Activated naive CD4-positive, alpha-beta T cell (primary cell): ENCODE results near the gene CDC73.
"Not testable (repeated sequence)": the region's sequence is repeated elsewhere in the genome, so short reads cannot be mapped to it uniquely, and the experiment has no call there.

Experiments used
- DNase-seq, 4 experiments: peaks; one replicate each; lab custom pipeline; 2025; lab: John Stamatoyannopoulos, UW

CDC73 gene

GRCh38 chr1:193231146-193231545 is 109.3 kb downstream of the CDC73 start:
- not testable (repeated sequence) for DNase-seq

- no peak for DNase-seq
These were observed 112.7 kb downstream of the CDC73 start for GRCh38 chr1:193234530-193234929.

- DNase-seq = no peak
These were observed 115.6 kb downstream of the CDC73 start for GRCh38 chr1:193237381-193237978.

- no peak for DNase-seq
These were observed 118.8 kb downstream of the CDC73 start for GRCh38 chr1:193240609-193241008.

- DNase-seq = no peak
These were observed 119.4 kb downstream of the CDC73 start for GRCh38 chr1:193241132-193241827.

- DNase-seq = no peak
These were observed 120.2 kb downstream of the CDC73 start for GRCh38 chr1:193242000-193242399.

GRCh38 chr1:193249187-193249586 is 127.4 kb downstream of the CDC73 start:
- DNase-seq = no peak

- no peak for DNase-seq
These were observed 130.1 kb downstream of the CDC73 start for GRCh38 chr1:193251950-193252349.

GRCh38 chr1:193256019-193256418 is 134.2 kb downstream of the CDC73 start:
- no peak for DNase-seq

- no peak for DNase-seq
These were observed 137.8 kb downstream of the CDC73 start for GRCh38 chr1:193259636-193260035.

GRCh38 chr1:193260056-193260745 is 138.4 kb downstream of the CDC73 start:
- DNase-seq = no peak

GRCh38 chr1:193260896-193261295 is 139.1 kb downstream of the CDC73 start:
- no peak for DNase-seq

GRCh38 chr1:193262661-193263060 is 140.8 kb downstream of the CDC73 start:
- DNase-seq = no peak

GRCh38 chr1:193264313-193265065 is 142.7 kb downstream of the CDC73 start:
- DNase-seq = no peak

- no peak for DNase-seq
These were observed 143.9 kb downstream of the CDC73 start for GRCh38 chr1:193265716-193266115.

- DNase-seq = not testable (repeated sequence)
These were observed 145.0 kb downstream of the CDC73 start for GRCh38 chr1:193266794-193267193.

- no peak for DNase-seq
These were observed 149.2 kb downstream of the CDC73 start for GRCh38 chr1:193270996-193271395.

- no peak for DNase-seq
These were observed 153.9 kb downstream of the CDC73 start for GRCh38 chr1:193275773-193276172.

GRCh38 chr1:193278968-193279367 is 157.1 kb downstream of the CDC73 start:
- no peak for DNase-seq

- no peak for DNase-seq
These were observed 160.1 kb downstream of the CDC73 start for GRCh38 chr1:193281894-193282293.

- no peak for DNase-seq
These were observed 161.2 kb downstream of the CDC73 start for GRCh38 chr1:193283016-193283415.

- DNase-seq = no peak
These were observed 162.4 kb downstream of the CDC73 start for GRCh38 chr1:193284219-193284618.

- DNase-seq = no peak
These were observed 163.8 kb downstream of the CDC73 start for GRCh38 chr1:193285641-193286040.
